Renal pelvis (tissue), 12 donors: ENCODE data around the gene OR7C2. TPM values are rescaled to one million over a fixed set of nuclear protein-coding genes. Genes with fewer than 3 reads are reported as not detected.
"Not testable (repeated sequence)": the region's sequence is repeated elsewhere in the genome, so short reads cannot be mapped to it uniquely, and the experiment has no call there.

Experiments
- DNase-seq: peaks from one replicate; pipeline ENCODE4 v3.0.0-alpha.2; 2013
- long read RNA-seq, 16 experiments: transcript quantifications; one replicate each; lab custom pipeline, GENCODE V29; 2026
- polyA plus RNA-seq, 3 donors: library from polyadenylated mRNA; unstranded; fragments of 120-200 nt; gene quantifications; one replicate each; pipeline ENCODE4 v1.2.1, GENCODE V29; 2013; ENCODE audit not compliant: insufficient read length in 3 of 3

Gene OR7C2
- polyA plus RNA-seq = not detected
- long read RNA-seq, donor 1 = 0 reads
- long read RNA-seq, donor 2 = 0 reads
- long read RNA-seq, donor 3 = 0 reads
- long read RNA-seq, donor 4 = 0 reads
- long read RNA-seq, donor 5 = 0 reads
- long read RNA-seq, donor 6 = 0 reads
- long read RNA-seq, donor 7 = 0 reads
- long read RNA-seq, donor 8 = 0 reads
- long read RNA-seq, donor 9 = 0 reads
- long read RNA-seq, donor 10 = 0 reads
- long read RNA-seq, donor 11 = 0 reads
- long read RNA-seq, donor 12 = 0 reads
- long read RNA-seq, donor 13 = 0 reads
- long read RNA-seq, donor 14 = 0 reads
- long read RNA-seq, donor 15 = 0 reads
- long read RNA-seq, donor 16 = 0 reads

GRCh38 chr19:14941189-14941588 lies at the start of gene OR7C2:
Gene OR7C2 (plus strand): TSS chr19:14941489. CDS start chr19:14941489, 0 bp downstream.
- no peak for DNase-seq

- DNase-seq = no peak
Measured at GRCh38 chr19:14901675-14902260, 39.5 kb upstream of the OR7C2 start.

GRCh38 chr19:14906711-14907110 lies 34.6 kb upstream of the OR7C2 start:
- no peak for DNase-seq

- no peak for DNase-seq
Measured at GRCh38 chr19:14915116-14915515, 26.2 kb upstream of the OR7C2 start.

GRCh38 chr19:14916848-14917247 lies 24.4 kb upstream of the OR7C2 start:
- no peak for DNase-seq

- no peak for DNase-seq
Measured at GRCh38 chr19:14933506-14933905, 7.8 kb upstream of the OR7C2 start.

GRCh38 chr19:14940266-14940665 lies 1.0 kb upstream of the OR7C2 start:
- no peak for DNase-seq

GRCh38 chr19:14943601-14944000 lies 2.3 kb downstream of the OR7C2 start:
- DNase-seq = no peak

GRCh38 chr19:14944456-14944855 lies 3.2 kb downstream of the OR7C2 start:
- no peak for DNase-seq

GRCh38 chr19:14949413-14949812 lies 8.1 kb downstream of the OR7C2 start:
- not testable (repeated sequence) for DNase-seq

GRCh38 chr19:14949876-14950275 lies 8.6 kb downstream of the OR7C2 start:
- no peak for DNase-seq

- no peak for DNase-seq
Measured at GRCh38 chr19:14950421-14950820, 9.1 kb downstream of the OR7C2 start.

- DNase-seq = no peak
Measured at GRCh38 chr19:14952767-14953166, 11.5 kb downstream of the OR7C2 start.

- no peak for DNase-seq
Measured at GRCh38 chr19:14954071-14954655, 12.9 kb downstream of the OR7C2 start.

- no peak for DNase-seq
Measured at GRCh38 chr19:14957464-14957863, 16.2 kb downstream of the OR7C2 start.

GRCh38 chr19:14959263-14959662 lies 18.0 kb downstream of the OR7C2 start:
- DNase-seq = no peak

GRCh38 chr19:14961956-14962685 lies 20.8 kb downstream of the OR7C2 start:
- no peak for DNase-seq

GRCh38 chr19:14968247-14968646 lies 27.0 kb downstream of the OR7C2 start:
- no peak for DNase-seq

- no peak for DNase-seq
Measured at GRCh38 chr19:14971474-14971873, 30.2 kb downstream of the OR7C2 start.

GRCh38 chr19:14972676-14973075 lies 31.4 kb downstream of the OR7C2 start:
- no peak for DNase-seq

GRCh38 chr19:14974488-14974887 lies 33.2 kb downstream of the OR7C2 start:
- DNase-seq = no peak

GRCh38 chr19:14977128-14977527 lies 35.8 kb downstream of the OR7C2 start:
- DNase-seq = no peak
